Gastroesophageal sphincter (tissue), 4 donors: ENCODE measurements around the gene EHBP1. TPM values are rescaled to one million over a fixed set of nuclear protein-coding genes. Genes with fewer than 3 reads are reported as not detected.

Experiments used
- ATAC-seq: fragments of 150-250 bp; one replicate; pipeline ENCODE4 v1.9.1; 2016; ENCODE audit warnings: mild to moderate bottlenecking, moderate library complexity
- H3K27ac ChIP-seq, 4 donors: fragments of 200-600 bp; sonication (generic) in 3 of 4; 1 replicate in 3 of 4; 2 replicates in 1 of 4; pipeline ENCODE4 v1.5.1; 2016 to 2019
- H3K27me3 ChIP-seq: fragments of 200-600 bp; sonication (generic); one replicate; pipeline ENCODE4 v1.5.1; 2019
- H3K36me3 ChIP-seq, 2 donors: fragments of 200-600 bp; sonication (generic); one replicate each; pipeline ENCODE4 v1.5.1; 2019; ENCODE audit warnings: control low read depth in 1 of 2
- H3K4me1 ChIP-seq, 3 donors: fragments of 200-600 bp; sonication (generic); 1 replicate in 2 of 3; 2 replicates in 1 of 3; pipeline ENCODE4 v1.5.1; 2016 to 2019; ENCODE audit warnings: control low read depth in 2 of 3
- H3K4me3 ChIP-seq, 2 donors: fragments of 200-600 bp; sonication (generic); one replicate each; pipeline ENCODE4 v1.5.1; 2019; ENCODE audit warnings: mild to moderate bottlenecking in 1 of 2, moderate library complexity in 1 of 2
- H3K9me3 ChIP-seq, 3 donors: fragments of 200-600 bp; sonication (generic); one replicate each; pipeline ENCODE4 v1.5.1; 2017 to 2019; ENCODE audit warnings: control low read depth in 2 of 3
- CTCF ChIP-seq, 4 experiments: fragments of 200-600 bp in 2 of 4; fragments of 450-650 bp in 2 of 4; sonication (generic) in 1 of 4; IDR thresholded peaks; one replicate each; pipeline ENCODE4 v1.5.1; 2017 to 2019; ENCODE audit warnings: antibody characterized with exemption in 4 of 4, mild to moderate bottlenecking in 2 of 4, moderate library complexity in 2 of 4
- EP300 ChIP-seq: sonication (generic); formaldehyde crosslinking; IDR thresholded peaks from one replicate; pipeline ENCODE4 v1.6.1; 2017; ENCODE audit warnings: antibody characterized with exemption, mild to moderate bottlenecking
- POLR2A ChIP-seq, 2 donors: fragments of 450-650 bp; IDR thresholded peaks; one replicate each; pipeline ENCODE4 v1.6.1; 2017; ENCODE audit warnings: antibody characterized with exemption in 2 of 2, mild to moderate bottlenecking in 2 of 2, moderate library complexity in 1 of 2
- POLR2AphosphoS5 ChIP-seq: sonication (generic); formaldehyde crosslinking; IDR thresholded peaks from one replicate; pipeline ENCODE4 v1.6.1; 2017; ENCODE audit warnings: antibody characterized with exemption
- WGBS, 2 donors: methylation state at CpG; one replicate each; pipeline ENCODE4 v1.1.5; 2018; ENCODE audit warnings: low coverage in 1 of 2; 5-methylcytosine and 5-hydroxymethylcytosine counted together
- total RNA-seq, 4 donors: library from RNA; depleted of rRNA; stranded (reverse); fragments of >200 nt; gene quantifications; one replicate each; pipeline ENCODE4 v1.1.0, GENCODE V29; 2016

Gene EHBP1
- total RNA-seq, 4 donors from 2014 or later: 82.4 to 159 (median 146) TPM

- no peak for ATAC-seq
- Histone ChIP-seq H3K9me3 (no peaks in the 10 kb centered on the region), H3K27me3 (no peaks in the 10 kb centered on the region), H3K4me1 (peaks cover 0 to 90% (median 6%) of the 10 kb centered on the region in 3 donors), H3K36me3 (no peaks in the 10 kb centered on the region), H3K4me3 (no peak overlapping the region), H3K27ac (no peak overlapping the region)
- 78 to 100% methylated on average over 1 of the region's 1 CpG for WGBS, 2 donors
- no peak for TF ChIP-seq POLR2A (IDR thresholded peaks at IDR 0.05)
- no peak for TF ChIP-seq EP300
- TF ChIP-seq POLR2AphosphoS5: no peak
Observed at GRCh38 chr2:62741954-62742722, 36.6 kb downstream of the EHBP1 start.

- ATAC-seq: no peak
- Histone ChIP-seq H3K27me3 (no peaks in the 10 kb centered on the region), H3K4me3 (no peak overlapping the region), H3K27ac (no peak overlapping the region), H3K36me3 (peaks cover 0 to 6% of the 10 kb centered on the region in 2 donors), H3K4me1 (peaks cover 0 to 87% (median 6%) of the 10 kb centered on the region in 3 donors), H3K9me3 (no peaks in the 10 kb centered on the region)
- TF ChIP-seq POLR2AphosphoS5 (no peak), CTCF (IDR thresholded peaks at IDR 0.05) (no peak), EP300 (no peak), POLR2A (IDR thresholded peaks at IDR 0.05) (no peak)
- 92 to 100% methylated on average over 2 of the region's 2 CpGs for WGBS, 2 donors
Observed at GRCh38 chr2:62743506-62743905, 38.0 kb downstream of the EHBP1 start.

- ATAC-seq: no peak
- WGBS, 2 donors: 93 to 96% methylated on average over 3 of the region's 3 CpGs
Observed at GRCh38 chr2:62744603-62745002, 39.1 kb downstream of the EHBP1 start.

GRCh38 chr2:62745891-62746481 lies 40.5 kb downstream of the EHBP1 start:
- Histone ChIP-seq H3K27me3 (no peaks in the 10 kb centered on the region), H3K4me1 (peaks cover 0 to 64% (median 0%) of the 10 kb centered on the region in 3 donors), H3K4me3 (no peak overlapping the region), H3K9me3 (no peaks in the 10 kb centered on the region), H3K36me3 (peaks cover 0 to 6% of the 10 kb centered on the region in 2 donors), H3K27ac (no peak overlapping the region)
- no peak for ATAC-seq
- TF ChIP-seq POLR2A (IDR thresholded peaks at IDR 0.05) (no peak), CTCF (IDR thresholded peaks at IDR 0.05) (no peak), EP300 (no peak), POLR2AphosphoS5 (no peak)
- WGBS, 2 donors: 81 to 84% methylated on average over 4 to 5 of the region's 5 CpGs

More at GRCh38 chr2:62744603-62745002, 39.1 kb downstream of the EHBP1 start:
- no peak overlapping the region for H3K4me3 ChIP-seq
- H3K27me3 ChIP-seq: no peaks in the 10 kb centered on the region
- no peak overlapping the region for H3K27ac ChIP-seq
- H3K9me3 ChIP-seq: no peaks in the 10 kb centered on the region
- H3K4me1 ChIP-seq: peaks cover 0 to 76% (median 3%) of the 10 kb centered on the region in 3 donors
- H3K36me3 ChIP-seq: peaks cover 0 to 6% of the 10 kb centered on the region in 2 donors
- TF ChIP-seq POLR2AphosphoS5 (no peak), POLR2A (IDR thresholded peaks at IDR 0.05) (no peak), CTCF (IDR thresholded peaks at IDR 0.05) (no peak), EP300 (no peak)

- 37 to 56% methylated on average over 2 of the region's 2 CpGs for WGBS, 2 donors
- Histone ChIP-seq H3K36me3 (peaks cover 0 to 6% of the 10 kb centered on the region in 2 donors), H3K9me3 (no peaks in the 10 kb centered on the region), H3K4me3 (no peak overlapping the region), H3K27ac (no peak overlapping the region), H3K4me1 (peaks cover 0 to 52% (median 0%) of the 10 kb centered on the region in 3 donors), H3K27me3 (no peaks in the 10 kb centered on the region)
- ATAC-seq: no peak
- no peak for TF ChIP-seq POLR2A (IDR thresholded peaks at IDR 0.05)
- no peak for TF ChIP-seq POLR2AphosphoS5
- no peak for TF ChIP-seq EP300
- no peak for TF ChIP-seq CTCF (IDR thresholded peaks at IDR 0.05)
Observed at GRCh38 chr2:62747169-62747568, 41.7 kb downstream of the EHBP1 start.
